ENCODE results near the gene SLC25A36.

- TF ChIP-seq RCOR1 (IDR thresholded peaks at IDR 0.05; ENCODE audit: insufficient replicate concordance, low read length) (no peak), CTCF (conservative IDR thresholded peaks at IDR 0.05; ENCODE audit: low read depth, low read length) (no peak), POLR2A (IDR thresholded peaks at IDR 0.05; ENCODE audit: low read depth, low read length) (no peak), SMC3 (IDR thresholded peaks at IDR 0.05; ENCODE audit: low read depth, low read length) (no peak), CEBPB (IDR thresholded peaks at IDR 0.05; ENCODE audit: low read depth, low read length) (no peak), USF2 (IDR thresholded peaks at IDR 0.05; ENCODE audit: low read depth, low read length) (no peak), RFX5 (IDR thresholded peaks at IDR 0.05; ENCODE audit: low read depth, low read length) (no peak), CHD1 (IDR thresholded peaks at IDR 0.05; ENCODE audit: low read depth, low read length) (no peak), MAFK (IDR thresholded peaks at IDR 0.05; ENCODE audit: low read depth, low read length) (no peak), ELK1 (IDR thresholded peaks at IDR 0.05; ENCODE audit: borderline replicate concordance, low read depth, low read length) (no peak), FOS (IDR thresholded peaks at IDR 0.05; ENCODE audit: low read depth, low read length) (no peak)
These were observed 10.6 kb upstream of the SLC25A36 start for GRCh38 chr3:140931016-140931454.

Measured in IMR-90 (cell line).